Mesodermal cell (in vitro differentiated cells): ENCODE results near the gene TCF25. TPM values are rescaled to one million over a fixed set of nuclear protein-coding genes. Genes with fewer than 3 reads are reported as not detected.
"Not testable (repeated sequence)": the region's sequence is repeated elsewhere in the genome, so short reads cannot be mapped to it uniquely, and the experiment has no call there.

Experiments
- H3K27ac ChIP-seq: 2 replicates; pipeline ENCODE4 v1.7.0; 2013; ENCODE audit warnings: mild to moderate bottlenecking, low read depth, low read length, moderate library complexity; ENCODE audit not compliant: severe bottlenecking
- H3K36me3 ChIP-seq: 2 replicates; pipeline ENCODE4 v1.7.1; 2013; ENCODE audit warnings: mild to moderate bottlenecking, low read length, moderate library complexity; ENCODE audit not compliant: control insufficient read depth, insufficient read depth
- H3K4me1 ChIP-seq: one replicate; pipeline ENCODE4 v1.7.1; 2013; ENCODE audit warnings: mild to moderate bottlenecking, low read length; ENCODE audit not compliant: insufficient read depth, control insufficient read depth, poor library complexity, severe bottlenecking
- H3K4me3 ChIP-seq: 2 replicates; pipeline ENCODE4 v1.7.0; 2013; ENCODE audit warnings: low read length, control low read depth, mild to moderate bottlenecking; ENCODE audit not compliant: insufficient read depth, poor library complexity, severe bottlenecking; ENCODE audit errors: extremely low read depth
- H3K9me3 ChIP-seq: 2 replicates; pipeline ENCODE4 v1.7.1; 2013; ENCODE audit warnings: mild to moderate bottlenecking, low read length, moderate library complexity; ENCODE audit not compliant: control insufficient read depth
- WGBS, 2 experiments: methylation state at CpG; one replicate each; pipeline ENCODE4 v1.1.5; 2013; ENCODE audit warnings: missing lambda C conversion rate in 2 of 2; ENCODE audit not compliant: insufficient coverage in 2 of 2; 5-methylcytosine and 5-hydroxymethylcytosine counted together
- polyA plus RNA-seq, 2 experiments: library from polyadenylated mRNA; stranded (reverse); fragments of 50-300 nt; gene quantifications; one replicate each; pipeline ENCODE4 v1.2.3, GENCODE V29; 2013

TCF25 gene
- 173 TPM for polyA plus RNA-seq (2013, experiment 1 of 2)
- polyA plus RNA-seq (2013, experiment 2 of 2) = 145 TPM

- Histone ChIP-seq H3K4me3 (peak within 1 kb of the TSS; percentile 76), H3K27ac (peak within 1 kb of the TSS; percentile 100), H3K4me1 (no peaks in the 10 kb centered on the region), H3K36me3 (peaks cover 40% of the 10 kb centered on the region), H3K9me3 (peaks cover 1% of the 10 kb centered on the region)
- WGBS, 2 experiments = 1 to 2% methylated on average over 61 to 92 of the region's 104 CpGs
Observed at GRCh38 chr16:89873109-89873971, at the start of gene TCF25. TSS of gene TCF25 (plus strand) at chr16:89873592. CDS start at chr16:89873668, 76 bp downstream.

- H3K9me3 ChIP-seq, H3K4me1 ChIP-seq, H3K36me3 ChIP-seq, H3K27ac ChIP-seq, H3K4me3 ChIP-seq: not testable (repeated sequence)
- 78 to 79% methylated on average over 2 to 3 of the region's 5 CpGs for WGBS, 2 experiments
Observed at GRCh38 chr16:89823824-89824148, 49.6 kb upstream of the TCF25 start.

GRCh38 chr16:89826531-89827382, 46.6 kb upstream of the TCF25 start:
- Histone ChIP-seq H3K9me3 (no peaks in the 10 kb centered on the region), H3K36me3 (no peaks in the 10 kb centered on the region), H3K4me3 (peak overlapping the region; percentile 61), H3K27ac (no peak overlapping the region), H3K4me1 (peaks cover 9% of the 10 kb centered on the region)
- WGBS, 2 experiments = 94 to 95% methylated on average over 17 to 20 of the region's 26 CpGs

- Histone ChIP-seq H3K27ac (peak overlapping the region; percentile 45), H3K4me3 (peak overlapping the region; percentile 61), H3K4me1 (peaks cover 3% of the 10 kb centered on the region), H3K9me3 (no peaks in the 10 kb centered on the region), H3K36me3 (no peaks in the 10 kb centered on the region)
- 11 to 17% methylated on average over 32 to 40 of the region's 43 CpGs for WGBS, 2 experiments
Observed at GRCh38 chr16:89827383-89828198, 45.8 kb upstream of the TCF25 start.

GRCh38 chr16:89828199-89828869, 45.1 kb upstream of the TCF25 start, which contains the start of gene SPIRE2:
TSS of gene SPIRE2 (plus strand) at chr16:89828475. CDS start at chr16:89828551, 76 bp downstream.
- no peaks in the 10 kb centered on the region for H3K4me1 ChIP-seq
- no peaks in the 10 kb centered on the region for H3K9me3 ChIP-seq
- no peaks in the 10 kb centered on the region for H3K36me3 ChIP-seq
- WGBS, 2 experiments = 0% methylated on average over 42 to 47 of the region's 98 CpGs
- H3K27ac ChIP-seq = peak within 1 kb of the TSS; percentile 45
- H3K4me3 ChIP-seq = peak within 1 kb of the TSS; percentile 61

- no peak overlapping the region for H3K27ac ChIP-seq
- peak overlapping the region; percentile 42 for H3K4me3 ChIP-seq
- H3K4me1 ChIP-seq = no peaks in the 10 kb centered on the region
- H3K36me3 ChIP-seq = no peaks in the 10 kb centered on the region
- H3K9me3 ChIP-seq = no peaks in the 10 kb centered on the region
- WGBS, 2 experiments = 15 to 25% methylated on average over 13 to 19 of the region's 26 CpGs
Observed at GRCh38 chr16:89828870-89829629, 44.3 kb upstream of the TCF25 start.

GRCh38 chr16:89829630-89830437, 43.6 kb upstream of the TCF25 start:
- 91% methylated on average over 12 to 15 of the region's 17 CpGs for WGBS, 2 experiments
- no peak overlapping the region for H3K27ac ChIP-seq
- H3K4me3 ChIP-seq = no peak overlapping the region
- H3K4me1 ChIP-seq = no peaks in the 10 kb centered on the region
- H3K36me3 ChIP-seq = no peaks in the 10 kb centered on the region
- H3K9me3 ChIP-seq = no peaks in the 10 kb centered on the region

- H3K9me3 ChIP-seq = no peaks in the 10 kb centered on the region
- no peak overlapping the region for H3K27ac ChIP-seq
- no peaks in the 10 kb centered on the region for H3K4me1 ChIP-seq
- 96 to 97% methylated on average over 25 of the region's 25 CpGs for WGBS, 2 experiments
- no peak overlapping the region for H3K4me3 ChIP-seq
- peaks cover 5% of the 10 kb centered on the region for H3K36me3 ChIP-seq
Observed at GRCh38 chr16:89831810-89832328, 41.5 kb upstream of the TCF25 start.
